Measurements from ENCODE around the gene DMD.

The DMD gene

DNA sequence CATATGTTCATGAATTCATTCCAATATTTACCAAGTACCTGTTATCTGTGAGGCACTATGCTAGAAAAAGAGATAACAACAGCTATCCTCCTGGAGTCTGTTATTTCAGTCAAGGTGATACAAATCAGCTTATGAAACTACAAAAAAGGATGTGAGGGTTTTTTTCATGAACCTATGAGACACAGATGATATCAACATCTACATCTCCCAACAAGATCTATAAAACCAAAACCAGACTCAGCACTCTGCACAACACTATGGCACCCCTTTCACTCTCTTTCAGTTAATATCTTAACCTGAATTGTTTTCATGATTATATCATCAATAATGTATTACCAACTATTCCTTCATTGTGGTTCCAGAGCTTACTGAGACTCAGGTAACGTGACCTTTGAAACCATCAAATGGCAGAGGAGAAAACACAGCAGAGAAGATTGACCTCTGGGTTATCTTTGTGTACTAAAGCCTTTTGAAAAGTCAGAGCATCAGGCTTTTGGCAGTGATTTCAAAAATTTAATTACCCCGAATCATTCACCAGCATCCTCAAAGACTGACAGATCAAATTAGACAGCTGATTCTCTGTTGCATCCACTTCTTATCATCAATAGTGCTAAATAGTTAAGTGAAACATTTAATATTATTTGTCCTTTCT is 1894.9 kb downstream of the DMD start:
- DNase-seq, result no peak

DNA sequence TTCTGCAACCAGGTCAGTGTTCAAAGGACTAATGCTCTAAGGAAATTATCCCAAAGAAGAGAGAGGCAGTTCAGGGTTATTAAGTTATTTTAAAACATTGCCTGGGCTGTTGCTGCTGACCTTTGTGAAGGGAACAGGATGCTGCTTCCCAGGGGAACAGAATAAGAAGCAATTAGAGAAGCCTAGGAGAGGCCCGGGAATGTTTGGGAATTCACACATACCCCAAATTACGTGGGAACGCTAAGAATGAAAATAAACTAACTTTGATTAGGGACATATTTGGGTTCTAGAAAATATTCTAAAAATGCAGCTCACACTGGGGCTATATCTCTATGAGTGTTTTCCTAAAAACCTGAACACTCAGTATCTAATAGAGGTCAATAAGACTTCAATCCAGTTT is 1896.4 kb downstream of the DMD start:
- no peak for DNase-seq

DNA sequence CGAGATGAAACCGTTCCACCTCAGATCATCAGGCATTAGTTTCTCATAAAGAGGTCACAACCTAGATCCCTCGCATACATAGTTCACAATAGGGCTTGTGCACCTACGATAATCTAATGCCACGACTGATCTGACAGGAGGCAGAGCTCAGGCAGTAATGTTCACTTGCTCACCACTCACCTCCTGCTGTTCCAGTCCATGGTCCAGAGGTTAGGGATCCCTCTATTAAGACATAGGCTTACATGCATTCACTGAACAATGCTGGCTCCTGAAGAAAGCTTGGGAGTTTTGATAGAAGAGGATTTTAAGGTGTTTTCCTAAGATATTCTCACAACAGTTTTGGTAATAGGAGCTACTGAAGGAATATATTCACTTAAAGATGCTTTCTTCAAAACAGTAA is 1903.4 kb downstream of the DMD start:
- DNase-seq, result no peak

DNA sequence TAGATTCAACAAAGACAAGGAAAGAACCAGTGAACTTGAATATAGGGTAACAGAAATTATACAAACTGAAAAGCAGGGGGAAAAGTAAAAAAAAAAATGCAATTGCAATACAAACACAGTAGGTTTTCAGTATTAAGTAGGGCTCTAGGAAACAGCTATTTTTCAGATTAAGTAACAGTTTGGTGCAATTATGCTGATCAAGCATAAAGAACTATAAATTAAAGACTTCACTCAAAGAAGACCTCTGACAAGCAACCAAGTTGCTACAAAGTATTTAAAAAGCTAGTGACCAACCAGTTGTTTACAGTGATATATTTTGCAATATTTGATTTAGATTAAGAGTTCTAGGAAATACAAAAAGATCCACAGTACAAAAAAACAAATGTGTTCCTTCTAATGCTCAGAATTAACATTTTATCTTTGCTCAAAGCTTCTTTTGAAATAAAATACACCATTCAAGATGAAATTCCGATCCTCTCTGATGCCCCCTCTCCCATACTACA is 1908.7 kb downstream of the DMD start:
- DNase-seq, result no peak

DNA sequence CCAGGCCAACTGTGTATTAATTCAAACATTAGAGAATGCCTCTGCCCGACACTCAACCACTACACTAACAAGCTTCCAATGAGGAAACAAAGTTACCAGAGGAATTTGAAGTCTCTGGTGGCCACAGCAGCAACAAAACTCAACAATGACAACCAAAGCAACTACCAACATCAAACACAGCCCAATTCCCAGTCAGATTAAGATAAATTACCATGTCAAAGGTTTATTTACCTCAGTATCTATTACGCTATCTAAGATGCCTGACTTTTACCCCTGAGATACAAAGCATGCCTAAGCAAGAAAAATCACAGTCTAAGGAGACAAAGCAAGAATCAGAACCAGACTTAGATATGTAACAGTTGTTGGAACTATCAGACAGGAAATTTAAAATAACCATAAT is 1909.4 kb downstream of the DMD start:
- DNase-seq, result no peak

DNA sequence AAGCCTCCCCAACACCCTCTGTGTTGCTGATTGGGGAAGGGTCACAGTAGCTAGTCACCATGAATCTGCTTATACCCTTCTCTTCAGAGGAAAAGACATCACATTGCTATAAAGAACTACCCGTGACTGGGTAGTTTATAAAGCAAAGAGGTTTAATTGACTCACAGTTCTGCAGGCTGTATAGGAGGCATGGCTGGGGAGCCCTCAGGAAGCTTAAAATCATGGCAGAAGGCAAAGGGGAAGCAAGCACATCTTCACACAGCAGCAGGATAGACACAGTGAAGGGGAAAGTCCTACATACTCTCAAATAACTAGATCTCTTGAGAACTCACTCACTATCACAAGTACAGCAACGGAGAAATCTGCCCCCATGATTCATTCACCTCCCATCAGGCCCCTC is 1910.1 kb downstream of the DMD start:
- DNase-seq, result no peak

DNA sequence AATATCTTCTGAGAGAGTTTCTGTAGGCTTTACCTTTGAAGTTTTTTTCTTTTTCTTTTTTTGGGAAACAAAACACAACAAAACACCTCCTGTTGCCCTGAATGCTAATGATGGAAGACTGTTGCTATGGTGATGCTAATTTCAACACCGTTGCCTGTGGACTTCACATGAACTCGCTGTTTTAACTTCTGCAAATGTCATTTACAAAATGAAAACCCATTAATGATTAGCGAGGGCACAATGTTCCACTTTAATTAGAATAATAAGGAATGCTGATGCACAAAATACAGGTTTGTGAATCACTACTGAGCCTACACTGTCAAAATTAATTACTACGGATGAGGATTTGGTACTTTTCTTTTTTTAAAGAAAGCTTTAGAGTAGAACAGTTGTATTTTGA is 1912.4 kb downstream of the DMD start:
- DNase-seq, result no peak

DNA sequence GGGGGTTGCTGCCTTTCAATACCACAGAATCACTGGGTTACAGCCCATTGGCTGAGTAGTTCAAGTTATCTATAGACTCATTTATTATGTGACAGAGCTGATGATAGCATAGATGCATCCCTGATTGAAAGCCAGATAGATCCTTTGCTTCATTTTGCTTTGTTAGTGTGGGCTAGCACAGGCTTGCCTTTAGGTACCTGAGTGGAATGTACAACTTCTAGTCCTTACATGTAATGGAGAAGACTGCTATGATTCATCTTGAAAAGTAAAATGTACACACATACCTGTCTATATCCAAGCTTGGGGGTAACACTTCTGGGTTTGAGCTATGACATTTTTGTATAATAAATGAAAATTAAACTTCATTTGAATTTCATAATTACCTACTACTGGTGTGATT is 1913.5 kb downstream of the DMD start:
- DNase-seq, result no peak

DNA sequence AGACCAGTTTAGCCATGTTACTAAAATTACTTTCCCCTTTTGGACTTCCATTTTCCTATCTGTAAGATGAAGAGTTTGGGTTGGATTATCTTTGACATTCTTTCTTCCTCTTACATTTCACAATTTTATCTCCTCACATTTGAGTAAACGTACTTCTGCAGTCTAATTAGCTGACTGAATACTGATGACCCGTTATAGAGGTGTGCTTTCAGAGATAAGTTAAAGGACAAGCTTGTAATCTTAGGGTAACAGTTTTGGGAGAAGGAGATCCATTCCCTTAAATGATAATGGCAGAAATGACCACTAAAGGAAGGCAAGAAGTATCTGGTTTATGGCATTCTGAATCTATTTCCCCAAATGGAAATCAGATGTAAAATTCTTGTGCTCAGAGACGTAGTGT is 1916.9 kb downstream of the DMD start:
- DNase-seq, result no peak

DNA sequence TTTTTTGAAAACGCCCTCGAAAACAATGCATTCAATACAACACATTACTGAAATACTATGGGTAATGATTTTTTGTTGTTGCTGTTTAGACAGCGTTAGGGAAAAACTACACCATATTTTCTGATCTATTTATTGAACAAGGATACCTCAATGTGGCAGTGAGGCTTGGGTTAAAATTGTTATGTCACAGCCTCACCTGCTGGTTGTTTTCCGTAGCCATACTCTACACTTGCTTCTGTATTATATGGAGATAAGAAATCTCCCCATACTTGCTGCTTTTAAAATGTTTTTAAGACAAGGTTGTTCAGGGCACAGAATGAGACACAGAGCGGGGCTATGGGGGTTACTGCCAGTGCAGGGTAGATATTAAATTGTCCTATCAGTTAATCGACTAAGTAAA is 1917.9 kb downstream of the DMD start:
- no peak for DNase-seq

DNA sequence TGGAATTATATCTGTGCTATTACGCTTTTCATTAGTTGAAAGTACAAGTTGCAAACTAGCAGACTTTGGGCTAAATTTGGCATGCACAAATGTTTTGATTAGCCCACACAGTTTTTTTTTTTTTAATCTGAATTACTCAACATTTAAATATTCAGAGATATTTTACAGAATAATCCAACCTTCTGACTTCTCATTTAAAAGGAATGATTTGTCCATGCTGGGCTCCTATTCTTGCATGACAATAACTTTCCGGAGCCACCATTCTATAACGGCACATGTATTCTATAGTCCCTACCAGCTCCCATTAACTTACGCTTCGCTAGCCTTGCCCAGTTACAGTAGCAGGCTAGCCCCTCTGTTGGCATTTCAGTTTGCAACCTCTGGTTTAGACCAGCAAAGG is 1920.2 kb downstream of the DMD start:
- no peak for DNase-seq

DNA sequence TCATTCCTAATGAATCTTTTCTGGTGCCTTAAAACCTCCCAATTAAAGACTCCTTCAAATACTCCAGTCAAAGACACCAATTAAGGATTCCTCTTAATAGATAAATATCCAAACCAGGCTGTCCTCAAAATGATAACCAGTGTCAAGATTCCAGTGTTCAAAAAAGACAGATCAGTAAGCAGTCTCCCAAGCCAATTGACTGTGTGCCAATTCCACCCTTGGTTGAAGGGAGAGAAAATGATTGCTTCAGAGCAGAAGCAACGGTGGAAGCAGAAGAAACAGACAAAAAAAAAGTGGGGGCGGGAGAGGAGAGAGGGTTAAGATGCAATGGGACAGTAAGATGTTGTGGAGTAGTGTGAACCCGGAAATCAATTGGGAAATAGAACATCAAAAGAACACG is 1923.5 kb downstream of the DMD start:
- no peak for DNase-seq

DNA sequence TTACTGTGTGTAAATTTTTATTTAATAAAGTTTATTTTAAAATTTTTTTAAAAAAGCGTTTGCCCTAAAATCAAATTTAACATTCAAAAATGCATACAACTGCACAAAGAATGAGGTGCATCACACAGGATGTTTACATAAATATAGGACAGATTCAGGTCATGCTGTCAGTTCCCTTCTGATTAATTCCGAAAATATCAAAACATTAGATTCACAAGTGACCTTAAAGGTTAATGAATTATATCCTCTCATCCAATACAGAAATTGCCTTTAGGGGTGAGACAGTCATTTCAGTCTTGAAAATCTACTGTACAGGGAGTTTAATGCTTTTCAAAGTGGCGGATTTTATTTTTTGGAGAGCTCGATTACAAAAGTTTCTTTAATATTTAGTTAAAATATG is 1930.8 kb downstream of the DMD start:
- no peak for DNase-seq

DNA sequence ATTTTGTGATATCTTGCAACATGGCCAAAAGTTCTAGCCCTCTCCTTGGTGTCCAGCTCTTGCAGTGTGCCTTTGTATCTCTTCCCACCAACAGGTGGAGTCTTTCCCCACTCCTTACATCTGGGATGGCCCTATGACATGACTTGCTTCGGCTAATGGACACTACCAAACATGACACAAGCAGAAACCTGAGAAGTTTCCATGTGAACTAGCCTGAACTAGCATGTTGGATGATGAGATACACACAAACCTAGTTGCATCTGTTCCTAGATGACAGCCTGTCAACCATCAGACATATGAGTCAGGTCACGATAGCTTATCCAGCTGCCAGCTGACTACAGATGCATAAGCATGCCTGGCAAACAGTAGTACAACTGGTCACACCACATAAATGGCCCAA is 1932.0 kb downstream of the DMD start:
- no peak for DNase-seq

DNA sequence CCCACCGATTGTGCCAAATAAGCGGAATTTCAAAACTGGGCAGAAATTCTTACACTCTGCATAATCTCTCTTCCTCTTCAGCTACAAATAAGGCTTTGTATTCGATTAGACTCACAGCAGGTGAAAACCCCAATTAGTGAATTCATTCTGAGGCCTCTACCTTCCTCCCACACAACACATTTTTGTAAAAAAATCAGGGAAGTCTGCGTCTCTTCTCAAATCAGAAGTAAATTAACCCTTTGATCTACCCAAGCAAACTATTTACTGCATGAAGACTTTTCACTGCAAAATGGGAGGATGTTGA is 1938.9 kb downstream of the DMD start:
- no peak for DNase-seq

DNA sequence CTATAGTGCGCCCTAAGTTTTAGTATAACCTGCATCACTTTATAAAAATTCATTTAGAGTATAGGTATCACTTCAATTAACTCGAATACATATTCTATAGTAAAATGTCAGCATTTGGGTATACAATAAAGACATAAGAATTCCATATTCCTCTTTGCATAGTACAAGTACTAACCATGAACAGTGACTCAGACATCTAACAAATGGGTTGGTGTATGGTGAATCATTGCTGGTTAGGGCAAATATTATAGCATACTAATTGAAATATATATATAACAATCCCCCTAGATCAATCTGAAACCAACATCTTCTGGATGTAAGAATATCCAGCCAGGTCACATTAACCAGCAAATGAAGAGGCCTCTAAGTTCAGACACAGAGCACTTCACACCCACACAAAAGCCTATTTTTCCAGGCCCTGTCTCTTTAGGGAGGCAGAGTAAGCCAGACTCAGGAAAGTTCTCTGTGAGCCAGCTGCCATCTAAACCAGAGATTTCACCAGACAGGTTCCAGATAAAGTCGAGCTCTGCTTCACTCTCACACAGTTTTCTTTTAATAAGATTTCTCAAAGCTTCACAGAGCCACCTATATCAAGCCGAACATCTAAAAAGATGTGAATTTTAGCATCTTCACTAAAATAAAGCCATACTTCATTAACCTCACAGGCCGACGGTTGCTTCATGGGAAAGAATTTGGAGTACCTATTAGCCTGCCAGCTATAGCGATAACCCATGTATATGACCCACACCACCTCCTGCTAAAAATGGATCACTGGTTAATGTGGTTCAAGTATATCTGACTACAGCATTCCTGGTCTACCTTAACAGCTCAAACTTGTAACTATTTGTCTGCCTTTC is 1939.5 kb downstream of the DMD start:
- no peak for DNase-seq

DNA sequence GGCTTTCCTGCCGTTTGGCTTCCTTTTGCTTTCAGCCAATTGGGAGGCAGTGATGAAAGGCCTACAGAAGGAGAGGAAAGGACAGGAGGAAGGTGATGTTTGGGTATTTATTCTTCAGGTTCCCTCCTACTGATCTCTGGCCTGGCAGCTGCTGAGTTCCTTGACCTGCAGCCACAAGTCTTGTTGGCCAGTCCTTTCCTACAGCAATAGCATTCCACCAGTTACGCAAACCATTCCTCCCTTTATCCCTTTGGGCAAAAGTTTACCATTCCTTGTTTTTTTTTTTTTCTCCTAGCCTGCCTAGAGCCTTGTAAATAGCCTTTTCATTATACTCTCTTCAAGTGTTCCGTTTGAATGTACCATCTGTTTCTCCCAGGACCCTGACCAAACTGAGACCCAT is 1941.4 kb downstream of the DMD start:
- DNase-seq, result no peak

DNA sequence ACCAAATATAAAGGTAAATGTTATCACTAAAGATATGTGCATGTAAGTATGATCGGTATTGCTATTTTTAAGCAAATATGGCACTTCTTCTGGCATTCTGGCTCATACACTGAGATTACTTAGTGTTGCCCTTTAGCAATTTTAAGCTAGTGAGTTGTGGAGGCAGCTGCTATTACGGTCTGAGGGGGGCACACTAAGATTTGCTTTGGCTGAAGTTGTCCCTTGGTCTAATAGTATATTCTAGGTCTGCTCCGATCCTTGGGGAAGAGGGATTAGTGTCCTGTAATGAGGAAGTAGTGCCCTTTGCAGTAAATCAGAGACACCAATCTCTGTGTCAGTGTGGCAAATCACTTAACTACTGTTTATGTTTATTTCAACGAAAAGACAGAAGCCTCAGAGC is 1943.0 kb downstream of the DMD start:
- DNase-seq, result no peak

DNA sequence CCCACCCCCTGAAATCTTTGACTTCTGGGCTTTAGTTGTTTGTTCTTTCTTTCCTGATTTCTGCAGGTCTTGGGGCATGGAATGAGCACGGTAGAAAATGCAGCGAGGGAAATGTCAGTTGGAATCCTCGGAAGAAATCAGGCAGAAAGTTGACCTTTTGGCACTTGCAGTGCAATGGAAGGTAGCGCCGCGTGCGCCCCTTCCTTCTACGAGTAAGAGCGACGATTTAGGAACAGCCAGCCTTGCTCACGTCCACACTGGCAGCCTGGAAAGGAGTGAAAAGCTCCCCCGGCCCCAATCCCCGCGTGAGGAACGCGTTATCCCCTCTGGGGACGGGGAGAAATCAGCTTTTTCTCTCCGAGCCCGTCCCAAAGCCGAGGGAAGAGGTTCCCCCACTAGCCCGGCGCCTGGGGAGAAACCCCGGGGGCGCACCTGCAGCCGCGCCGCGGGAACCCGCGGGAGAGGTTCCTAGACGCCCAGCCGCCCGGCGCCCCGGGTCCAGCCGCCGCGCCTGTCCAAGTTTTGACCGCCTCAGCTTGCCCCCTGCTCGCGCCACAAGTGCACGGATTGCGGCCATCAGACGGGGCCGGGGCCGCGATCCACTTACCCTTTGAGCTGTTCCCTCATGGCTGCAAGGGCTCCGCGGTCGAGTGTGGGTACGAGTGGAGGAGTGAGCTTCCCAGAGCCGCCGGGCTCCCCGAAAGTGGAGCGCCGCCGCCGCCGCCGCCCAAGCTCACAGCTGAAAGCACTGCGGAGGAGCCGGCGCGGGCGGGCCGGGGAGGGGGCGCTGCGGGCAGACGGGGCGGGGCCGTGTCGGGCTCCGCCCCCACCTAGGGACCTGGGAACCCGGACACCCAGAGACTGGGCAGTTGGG is 1944.9 kb downstream of the DMD start:
- no peak for DNase-seq

DNA sequence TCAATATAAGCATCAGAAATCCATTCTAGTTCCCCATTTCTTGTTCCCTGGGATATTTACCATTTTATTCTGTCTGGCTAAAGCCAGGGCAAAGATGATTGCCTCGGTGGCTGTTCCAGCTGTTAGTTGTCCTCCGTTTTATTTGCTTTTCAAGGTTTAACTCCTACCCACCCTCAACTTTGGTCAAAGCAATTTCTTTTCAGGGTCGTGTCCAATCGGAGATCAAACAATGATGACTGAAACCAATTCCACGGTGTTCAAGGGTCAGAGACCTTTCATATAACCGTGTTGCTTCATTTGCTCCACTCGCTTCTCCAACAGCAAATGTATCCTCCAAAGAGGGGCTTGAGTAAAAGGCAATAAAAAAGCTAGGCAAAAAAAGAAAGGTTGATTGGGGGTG is 1946.0 kb downstream of the DMD start:
- DNase-seq, result no peak

DNA sequence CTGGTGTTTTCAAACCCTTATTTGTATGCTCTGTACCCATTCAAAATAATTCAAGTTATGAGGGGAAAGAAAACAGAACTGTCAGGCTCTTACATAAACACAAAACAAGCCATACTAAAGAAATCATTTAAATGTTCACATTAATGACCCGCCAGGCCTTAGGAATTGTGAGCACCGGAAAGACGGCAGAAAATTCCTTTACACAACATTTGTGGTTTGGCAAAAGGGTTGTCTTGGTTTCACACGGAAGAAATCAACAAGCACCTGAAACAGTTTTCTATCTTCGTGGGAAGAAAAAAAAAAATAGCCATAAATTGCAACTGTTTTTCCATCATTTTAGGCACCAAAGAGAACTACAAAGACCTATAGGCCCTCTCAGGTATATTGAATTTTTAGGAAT is 1951.0 kb downstream of the DMD start:
- DNase-seq, result no peak

DNA sequence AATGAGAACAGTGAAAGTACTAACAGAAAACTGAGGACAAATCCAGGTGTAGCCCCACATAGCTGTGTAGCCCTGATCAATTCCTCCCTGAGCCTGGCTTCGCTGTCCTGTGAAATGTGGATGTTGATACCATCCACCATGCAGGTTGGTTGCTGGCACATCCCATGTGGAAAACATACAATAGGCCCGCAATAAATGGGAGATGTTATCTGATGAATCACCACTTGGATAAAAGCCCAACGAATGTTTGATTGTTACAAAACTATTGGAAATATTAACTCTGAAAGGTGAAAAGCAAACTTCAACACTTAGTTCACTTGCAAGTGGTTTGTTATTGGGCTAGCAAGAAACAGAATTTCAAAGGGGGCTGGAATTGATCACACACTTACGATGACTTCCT is 1953.2 kb downstream of the DMD start:
- DNase-seq, result no peak

DNA sequence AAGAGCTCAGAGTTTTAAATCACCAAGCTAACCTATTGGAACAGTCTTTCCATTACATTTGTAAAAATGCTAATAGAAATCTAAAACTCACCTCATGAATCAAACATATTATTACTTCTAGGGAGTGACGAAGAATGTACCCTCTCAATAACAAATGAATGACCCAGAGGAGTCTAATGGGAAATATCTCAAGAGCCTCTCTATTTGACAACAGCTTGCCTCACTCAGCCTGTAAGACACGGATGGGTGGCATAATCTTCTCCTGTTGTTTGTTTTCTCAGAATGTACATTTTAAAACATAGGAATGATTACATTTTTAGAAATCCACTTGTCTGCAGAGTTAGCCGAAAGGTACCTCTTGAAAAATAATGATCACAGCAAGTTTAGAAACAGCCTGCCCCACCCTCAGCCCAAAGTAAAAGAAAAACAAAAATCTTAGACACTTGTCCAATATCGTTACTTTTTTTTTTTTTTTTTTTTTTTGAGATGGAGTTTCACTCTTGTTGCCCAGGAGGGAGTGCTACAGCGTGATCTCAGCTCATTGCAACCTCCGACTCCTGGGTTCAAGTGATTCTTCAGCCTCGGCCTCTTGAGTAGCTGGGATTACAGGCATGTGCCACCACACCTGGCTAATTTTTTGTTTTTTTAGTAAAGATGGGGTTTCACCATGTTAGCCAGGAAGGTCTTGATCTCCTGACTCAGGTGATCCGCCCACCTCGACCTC is 1955.9 kb downstream of the DMD start:
- DNase-seq, result no peak
